NCI-H1105 treated with DMSO at 0.1 percent for 48 hours (cell line): ENCODE data around the gene F13B.
"Not testable (repeated sequence)": the region's sequence is repeated elsewhere in the genome, so short reads cannot be mapped to it uniquely, and the experiment has no call there.

ENCODE experiments used
- DNase-seq: peaks from one replicate; lab custom pipeline; 2025; lab: John Stamatoyannopoulos, UW

Gene F13B

GRCh38 chr1:197066719-197067456 lies at the start of gene F13B:
F13B (minus strand) TSS chr1:197067260; CDS start chr1:197067223, 37 bp downstream.
- DNase-seq = no peak

GRCh38 chr1:197116156-197116555 lies 49.1 kb upstream of the F13B start:
- no peak for DNase-seq

GRCh38 chr1:197106869-197107268 lies 39.8 kb upstream of the F13B start:
- no peak for DNase-seq

- DNase-seq = no peak
Observed at GRCh38 chr1:197103300-197103699, 36.2 kb upstream of the F13B start.

GRCh38 chr1:197101978-197102377 lies 34.9 kb upstream of the F13B start:
- DNase-seq = no peak

- DNase-seq = no peak
Observed at GRCh38 chr1:197100677-197101076, 33.6 kb upstream of the F13B start.

GRCh38 chr1:197099444-197099843 lies 32.4 kb upstream of the F13B start:
- DNase-seq = no peak

GRCh38 chr1:197096971-197097370 lies 29.9 kb upstream of the F13B start:
- not testable (repeated sequence) for DNase-seq

- no peak for DNase-seq
Observed at GRCh38 chr1:197096137-197096536, 29.1 kb upstream of the F13B start.

- DNase-seq = no peak
Observed at GRCh38 chr1:197093226-197093885, 26.3 kb upstream of the F13B start.

GRCh38 chr1:197092491-197093023 lies 25.5 kb upstream of the F13B start:
- DNase-seq = no peak

GRCh38 chr1:197083474-197083873 lies 16.4 kb upstream of the F13B start:
- DNase-seq = no peak

- DNase-seq = no peak
Observed at GRCh38 chr1:197081117-197081753, 14.2 kb upstream of the F13B start.

GRCh38 chr1:197080323-197080722 lies 13.3 kb upstream of the F13B start:
- no peak for DNase-seq

GRCh38 chr1:197076585-197076984 lies 9.5 kb upstream of the F13B start:
- no peak for DNase-seq

GRCh38 chr1:197073978-197074377 lies 6.9 kb upstream of the F13B start:
- no peak for DNase-seq

- DNase-seq = no peak
Observed at GRCh38 chr1:197067457-197067818, 378 bp upstream of the F13B start.

GRCh38 chr1:197066277-197066676 lies 783 bp downstream of the F13B start:
- no peak for DNase-seq

- DNase-seq = no peak
Observed at GRCh38 chr1:197065559-197065958, 1.5 kb downstream of the F13B start.

GRCh38 chr1:197063212-197063611 lies 3.8 kb downstream of the F13B start:
- no peak for DNase-seq

GRCh38 chr1:197062692-197063091 lies 4.4 kb downstream of the F13B start:
- DNase-seq = no peak

- no peak for DNase-seq
Observed at GRCh38 chr1:197049100-197049499, 18.0 kb downstream of the F13B start.
